Prostate gland (tissue), 2 donors: ENCODE measurements around the gene DISP3.

Source experiments
- CTCF ChIP-seq, 4 experiments: fragments of 200-600 bp in 2 of 4; fragments of 450-650 bp in 2 of 4; sonication (generic) in 2 of 4; IDR thresholded peaks; 1 replicate in 3 of 4; 2 replicates in 1 of 4; pipeline ENCODE4 v1.5.1; 2016 to 2019; ENCODE audit warnings: antibody characterized with exemption in 4 of 4, mild to moderate bottlenecking in 2 of 4, moderate library complexity in 2 of 4
- POLR2A ChIP-seq: fragments of 450-650 bp; IDR thresholded peaks from one replicate; pipeline ENCODE4 v1.6.1; 2016; ENCODE audit warnings: antibody characterized with exemption, mild to moderate bottlenecking

- TF ChIP-seq CTCF (IDR thresholded peaks at IDR 0.05) (no peak), POLR2A (no peak)
Observed at GRCh38 chr1:11535316-11535715, 56.4 kb downstream of the DISP3 start.
